Activated CD8-positive, alpha-beta memory T cell treated with anti-CD3 and anti-CD28 coated beads for 36 hours (primary cell): Measurements from ENCODE around the gene NAV3. TPM values are rescaled to one million over a fixed set of nuclear protein-coding genes. Genes with fewer than 3 reads are reported as not detected.

Source experiments
- CTCF ChIA-PET: fragments of 350-600 bp; sonication (Branson Sonifier 250); formaldehyde crosslinking; loops from one replicate; lab custom pipeline; 2021; ENCODE audit warnings: antibody characterized with exemption; lab: Charles Lee
- POLR2A ChIA-PET: fragments of 350-600 bp; sonication (Branson Sonifier 250); formaldehyde crosslinking; loops from one replicate; lab custom pipeline; 2021; ENCODE audit warnings: antibody characterized with exemption; lab: Charles Lee
- total RNA-seq, 2 experiments: library from RNA; stranded (reverse); gene quantifications; one replicate each; pipeline ENCODE4 v1.2.3, GENCODE V29; 2021

The NAV3 gene
- total RNA-seq, 2 experiments from 2014 or later = not detected

DNA sequence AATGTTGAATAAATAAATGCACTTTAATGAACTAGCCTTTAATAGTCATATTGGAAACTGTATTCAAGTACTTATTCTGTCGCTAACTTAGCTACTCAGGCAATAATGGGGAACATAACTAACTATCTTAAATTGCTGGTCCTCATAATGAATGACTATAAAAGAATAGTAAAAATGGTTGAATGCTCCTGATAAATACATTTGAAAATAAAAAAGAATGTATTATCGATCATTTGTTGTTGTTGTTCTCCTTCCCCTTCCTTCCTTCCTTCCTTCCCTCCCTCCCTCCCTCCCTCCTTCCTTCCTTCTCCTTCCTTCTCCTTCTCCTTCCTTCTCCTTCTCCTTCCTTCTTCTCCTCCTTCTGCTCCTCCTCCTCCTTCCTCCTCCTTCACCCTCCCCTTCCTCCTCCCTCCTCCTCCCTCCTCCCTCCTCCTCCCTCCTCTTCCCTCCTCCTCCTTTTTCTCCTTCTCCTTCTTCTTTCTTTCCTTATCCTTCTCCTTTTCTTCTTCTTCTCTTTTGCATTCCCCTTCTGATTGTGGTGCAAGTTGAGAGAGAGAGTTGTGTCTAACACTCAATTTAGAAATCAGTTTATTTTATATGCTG, 133.0 kb downstream of the NAV3 start:
- POLR2A ChIA-PET = no interaction called here
- CTCF ChIA-PET = no interaction called here

DNA sequence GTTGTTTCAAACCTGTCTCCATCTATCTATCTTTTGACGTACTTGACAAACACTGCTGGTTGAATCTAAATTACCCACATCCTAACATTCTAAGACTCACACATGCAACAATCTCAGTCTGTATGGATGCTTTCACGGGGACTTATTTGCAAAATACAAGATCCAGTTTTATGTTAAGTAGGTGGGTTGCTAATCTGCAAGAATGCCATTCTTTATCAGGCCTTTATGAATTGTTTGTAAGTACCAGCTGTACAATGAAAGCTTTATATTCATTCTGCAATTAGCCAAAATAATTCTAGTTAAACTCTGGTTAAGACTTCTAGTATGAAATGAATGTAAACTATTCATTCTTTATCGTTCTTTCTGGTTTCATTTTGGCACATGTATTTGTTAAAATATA, 135.1 kb downstream of the NAV3 start:
- POLR2A ChIA-PET = no interaction called here

GRCh38 chr12:77968021-77968420, 137.3 kb downstream of the NAV3 start:
- ChIA-PET CTCF (no interaction called here), POLR2A (no interaction called here)

More for the DNA sequence above, 135.1 kb downstream of the NAV3 start:
- CTCF ChIA-PET = no interaction called here

DNA sequence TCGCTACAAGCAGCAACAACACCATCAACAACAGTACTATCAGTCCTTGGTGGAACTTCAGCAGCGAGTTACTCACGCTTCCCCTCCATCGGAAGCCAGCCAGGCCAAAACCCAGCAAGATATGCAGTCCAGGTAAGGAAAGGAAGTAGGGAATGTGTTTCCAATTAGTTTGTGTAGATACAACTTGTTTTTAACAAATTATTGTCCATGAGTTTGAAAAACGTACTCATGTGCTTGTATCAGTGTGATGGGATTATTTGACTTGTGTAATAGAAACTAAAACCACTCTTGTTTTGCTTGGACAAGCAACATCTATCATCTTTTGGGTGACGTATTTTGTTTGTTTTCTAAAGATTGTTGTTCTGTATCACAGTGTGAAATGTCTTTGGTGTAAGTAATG, 137.9 kb downstream of the NAV3 start:
- ChIA-PET CTCF (no interaction called here), POLR2A (no interaction called here)

DNA sequence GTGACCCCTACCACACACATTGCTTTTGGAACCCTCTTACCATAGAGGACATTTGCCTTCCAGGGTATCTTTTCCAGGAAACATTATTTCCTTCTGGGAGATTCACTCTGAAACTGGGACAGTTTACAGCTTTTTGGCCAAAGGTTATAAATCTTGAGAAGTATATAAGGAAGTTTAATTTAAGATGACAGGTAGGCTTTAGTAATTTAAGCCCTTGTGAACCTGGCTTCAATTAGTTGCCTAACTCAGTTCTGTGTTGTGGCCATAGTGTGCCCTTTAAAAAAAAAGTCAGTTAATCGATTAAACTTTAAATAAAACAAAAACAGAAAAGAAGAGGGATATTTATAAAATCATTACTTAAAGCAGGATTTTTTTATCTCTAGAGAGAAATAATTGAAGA, 142.9 kb downstream of the NAV3 start:
- ChIA-PET CTCF (no interaction called here), POLR2A (no interaction called here)

DNA sequence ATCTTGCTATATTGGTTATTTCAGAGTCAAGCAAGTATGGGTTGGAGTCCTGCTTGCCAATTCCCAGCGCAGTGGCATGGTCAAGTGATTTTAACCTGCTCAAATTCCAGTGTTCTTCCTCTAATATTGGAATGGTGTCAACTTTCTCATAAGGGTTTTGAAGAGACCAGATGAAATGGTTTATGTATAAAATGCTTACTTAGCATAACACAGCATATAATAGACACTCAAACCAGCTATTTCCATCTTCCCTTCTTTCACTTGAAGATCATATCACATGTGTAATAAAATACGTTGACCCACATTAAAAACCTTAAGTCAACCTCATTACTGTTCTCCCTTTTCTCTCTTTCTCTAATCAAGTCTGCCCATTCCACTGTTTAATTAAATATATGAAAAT, 144.0 kb downstream of the NAV3 start:
- CTCF ChIA-PET = no interaction called here

GRCh38 chr12:77979597-77980250, 149.0 kb downstream of the NAV3 start:
- CTCF ChIA-PET = no interaction called here
- POLR2A ChIA-PET = no interaction called here

More for the DNA sequence above, 144.0 kb downstream of the NAV3 start:
- POLR2A ChIA-PET = no interaction called here

DNA sequence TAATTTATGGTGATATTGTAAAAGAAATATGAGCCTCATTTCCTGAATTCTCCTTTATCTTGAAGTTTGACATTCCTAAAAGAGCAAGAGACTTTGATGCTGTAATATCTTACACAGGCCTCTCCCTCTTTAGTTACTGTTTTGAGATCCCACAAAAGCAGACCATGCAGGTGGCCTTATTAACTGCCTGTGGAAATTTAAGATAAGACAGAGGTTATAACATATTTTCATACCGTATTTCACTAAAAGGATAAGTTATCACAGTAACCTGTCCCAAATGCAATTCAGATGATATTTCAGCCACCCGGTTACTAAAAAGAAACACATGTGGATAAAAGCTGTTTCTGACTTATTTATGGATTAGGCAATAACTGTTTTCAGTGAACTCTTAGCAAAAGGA, 150.1 kb downstream of the NAV3 start:
- ChIA-PET CTCF (no interaction called here), POLR2A (no interaction called here)

GRCh38 chr12:77983859-77984258, 153.2 kb downstream of the NAV3 start:
- ChIA-PET POLR2A (no interaction called here), CTCF (no interaction called here)

- ChIA-PET POLR2A (no interaction called here), CTCF (no interaction called here)
These were observed 162.1 kb downstream of the NAV3 start for GRCh38 chr12:77992760-77993159.

GRCh38 chr12:77993658-77994057, 163.0 kb downstream of the NAV3 start:
- POLR2A ChIA-PET = no interaction called here
- CTCF ChIA-PET = no interaction called here

DNA sequence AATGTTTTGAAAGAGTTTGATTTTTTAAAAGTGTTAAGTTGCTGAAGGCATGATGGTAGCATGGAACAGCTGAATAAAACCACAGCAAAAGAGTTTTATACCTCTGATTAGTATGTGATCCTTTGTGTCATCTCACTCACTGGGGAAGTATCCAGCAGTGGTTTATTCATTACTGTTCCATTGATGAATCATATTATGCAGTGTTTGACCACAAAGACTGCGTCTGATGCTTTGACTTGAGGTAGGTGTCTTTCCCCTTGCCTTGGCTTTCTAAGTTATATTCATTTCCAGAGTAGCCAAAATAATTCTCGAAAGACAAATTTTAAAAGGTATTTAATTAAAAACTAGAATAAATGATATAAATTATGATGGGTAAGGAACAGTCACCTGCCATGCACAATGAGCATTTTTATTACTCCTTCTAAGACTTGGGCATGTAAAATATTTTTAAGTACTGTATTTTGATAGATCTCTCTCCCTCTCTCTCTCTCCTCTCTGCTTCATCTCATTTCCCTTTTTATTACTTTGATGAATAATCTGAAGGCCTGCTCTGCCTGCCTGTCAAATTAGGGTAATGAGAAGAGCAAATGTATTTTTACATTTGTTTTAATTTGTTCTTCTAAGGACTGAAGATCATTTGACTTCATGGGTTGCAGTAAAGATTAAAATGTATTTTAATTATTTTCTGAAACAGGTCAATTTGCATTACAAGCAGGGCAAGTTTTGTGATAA, 164.9 kb downstream of the NAV3 start:
- POLR2A ChIA-PET = no interaction called here
- CTCF ChIA-PET = no interaction called here

DNA sequence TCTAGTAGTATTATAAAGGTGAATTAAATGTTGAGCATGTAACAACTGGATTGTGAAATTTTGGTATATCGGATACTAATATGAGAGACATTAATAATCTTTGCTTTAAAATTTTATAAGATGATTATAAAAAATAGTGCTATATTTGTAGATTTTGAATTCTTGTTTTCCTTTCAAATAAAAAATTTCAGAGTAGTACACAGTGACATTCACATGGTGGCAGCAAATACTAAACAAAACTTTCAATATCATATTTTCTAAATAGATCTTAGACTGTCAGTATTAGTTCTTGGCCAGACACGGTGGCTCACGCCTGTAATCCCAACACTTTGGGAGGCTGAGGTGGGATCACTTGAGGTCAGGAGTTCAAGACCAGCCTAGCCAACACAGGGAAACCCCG, 166.0 kb downstream of the NAV3 start:
- POLR2A ChIA-PET = no interaction called here
- CTCF ChIA-PET = no interaction called here

GRCh38 chr12:77998236-77998786, 167.6 kb downstream of the NAV3 start:
- POLR2A ChIA-PET = no interaction called here
- CTCF ChIA-PET = no interaction called here

DNA sequence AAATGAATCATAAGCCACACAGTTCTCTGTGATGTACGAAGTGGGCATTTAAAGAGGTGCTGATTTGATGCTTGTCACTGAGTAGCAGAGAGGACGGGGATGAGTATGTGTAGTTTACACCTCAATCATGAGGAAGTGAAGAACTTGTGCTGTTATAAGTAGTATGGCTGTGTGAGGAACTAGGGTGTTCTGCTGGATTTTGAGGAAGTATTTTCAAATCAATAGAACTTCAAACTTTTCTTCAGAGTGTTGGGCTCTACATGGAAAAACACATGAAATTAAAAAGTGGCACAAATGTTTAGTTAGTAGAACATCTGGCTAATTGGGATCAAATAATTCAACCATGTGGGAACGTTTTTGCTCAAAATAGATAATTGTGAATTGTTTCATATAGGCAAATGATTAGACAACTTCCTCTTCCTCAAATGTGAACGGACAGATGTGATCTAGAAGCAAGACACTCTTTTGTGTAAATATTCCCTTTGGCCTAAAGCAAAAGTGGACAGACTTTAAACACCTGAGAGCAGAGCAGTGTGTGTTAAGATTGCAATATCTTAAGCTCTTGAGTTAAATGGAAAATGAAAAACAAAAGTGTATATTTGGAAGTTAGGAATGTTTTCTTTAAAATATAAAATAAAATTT, 168.5 kb downstream of the NAV3 start:
- CTCF ChIA-PET = no interaction called here
- POLR2A ChIA-PET = no interaction called here

DNA sequence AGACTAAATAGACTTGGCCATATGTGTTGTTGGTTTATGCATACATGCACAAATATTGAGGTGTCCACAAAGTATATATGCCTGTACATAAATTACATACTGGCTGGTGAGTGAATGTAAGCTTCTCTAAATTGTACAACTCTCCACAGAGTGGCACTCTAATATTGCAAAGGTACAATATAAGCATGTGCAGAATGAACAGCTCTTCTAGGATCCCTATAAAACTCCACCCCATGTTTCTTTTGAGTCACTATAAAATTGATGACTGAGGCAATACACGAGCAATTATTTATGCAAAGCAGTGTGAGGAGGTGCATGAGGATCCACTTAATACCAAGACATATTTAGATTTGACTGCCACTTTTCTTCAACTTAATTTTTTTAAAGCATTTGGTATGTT, 172.2 kb downstream of the NAV3 start:
- POLR2A ChIA-PET = no interaction called here
- CTCF ChIA-PET = no interaction called here

DNA sequence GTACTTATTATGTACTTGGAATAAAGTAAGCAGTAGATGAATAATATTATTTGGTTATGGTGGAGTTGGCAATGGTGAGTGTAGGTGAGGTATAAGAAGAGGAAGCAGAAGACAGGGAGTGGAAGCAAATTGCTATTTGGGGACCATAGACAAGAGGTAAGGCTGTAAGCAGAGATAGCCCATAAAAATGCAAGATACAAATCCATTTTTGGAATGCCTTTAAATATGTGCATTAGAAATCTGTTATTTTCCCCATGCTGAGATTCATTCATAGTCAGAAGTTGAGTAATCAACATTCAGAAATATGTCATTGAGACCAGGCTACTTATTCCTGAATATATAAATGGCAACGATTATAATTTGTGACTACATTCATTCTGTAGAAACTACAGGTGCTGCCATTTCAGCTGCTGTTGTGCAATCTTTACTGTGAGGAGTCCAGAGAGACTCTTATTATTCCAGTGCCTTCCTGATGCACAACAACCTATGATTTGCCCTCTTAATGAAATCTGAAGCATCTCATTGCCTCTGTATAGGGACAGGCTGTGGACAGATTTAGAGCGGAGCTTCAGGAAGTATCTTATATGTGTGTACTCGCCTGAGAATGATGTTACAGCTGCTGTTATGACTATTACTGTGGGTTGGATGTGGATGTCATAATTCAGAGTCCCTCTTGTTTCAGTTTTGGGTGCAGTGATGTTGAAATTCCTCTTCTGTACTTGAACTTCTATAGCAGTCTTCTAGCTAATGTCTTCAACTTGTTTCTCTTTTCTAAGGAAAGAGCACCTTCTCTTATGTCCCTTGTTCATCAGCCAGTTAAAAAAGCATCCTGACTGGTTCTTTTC, 173.8 kb downstream of the NAV3 start:
- CTCF ChIA-PET = no interaction called here
- POLR2A ChIA-PET = no interaction called here

- ChIA-PET POLR2A (no interaction called here), CTCF (no interaction called here)
These were observed 174.4 kb downstream of the NAV3 start for GRCh38 chr12:78005094-78005492.

GRCh38 chr12:78007173-78007572, 176.5 kb downstream of the NAV3 start:
- POLR2A ChIA-PET = no interaction called here
- CTCF ChIA-PET = no interaction called here
